AG10803 (cell line): ENCODE measurements around the gene LSM14B.

ENCODE experiments used
- DNase-seq: peaks from one replicate; pipeline ENCODE4 v3.0.0; 2010; ENCODE audit warnings: low read depth
- H3K4me3 ChIP-seq: 2 replicates; pipeline ENCODE4 v1.5.1; 2011; ENCODE audit warnings: mild to moderate bottlenecking, low read length, control low read depth
- TF ChIP-seq, protein P1 (sequence below): conservative IDR thresholded peaks from 2 replicates; pipeline ENCODE4 v1.5.1; 2011; ENCODE audit warnings: mild to moderate bottlenecking, low read length, control low read depth, inconsistent platforms

LSM14B gene

DNA sequence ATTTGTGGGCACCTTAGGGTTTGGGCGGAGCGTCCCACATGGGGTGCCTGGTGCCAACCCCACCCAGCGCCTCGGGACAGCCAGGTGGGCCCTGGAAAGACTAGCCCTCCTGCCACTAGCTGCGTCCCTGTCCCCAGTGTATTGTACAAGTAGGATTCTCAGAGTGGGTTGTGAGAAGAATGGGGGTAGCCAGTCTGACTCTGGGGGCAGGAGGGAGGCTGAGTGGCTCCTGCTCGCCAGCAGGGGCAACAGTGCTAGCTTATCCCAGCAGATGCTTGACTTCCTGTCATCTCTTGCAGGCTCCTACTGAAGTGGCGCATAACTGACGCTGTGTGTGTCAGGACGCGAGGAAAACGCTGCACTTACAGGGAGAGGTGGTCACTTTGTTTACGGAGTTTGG, 11.6 kb downstream of the LSM14B start:
- no peak for DNase-seq
- H3K4me3 ChIP-seq = no peak overlapping the region
- TF ChIP-seq, protein P1, sequence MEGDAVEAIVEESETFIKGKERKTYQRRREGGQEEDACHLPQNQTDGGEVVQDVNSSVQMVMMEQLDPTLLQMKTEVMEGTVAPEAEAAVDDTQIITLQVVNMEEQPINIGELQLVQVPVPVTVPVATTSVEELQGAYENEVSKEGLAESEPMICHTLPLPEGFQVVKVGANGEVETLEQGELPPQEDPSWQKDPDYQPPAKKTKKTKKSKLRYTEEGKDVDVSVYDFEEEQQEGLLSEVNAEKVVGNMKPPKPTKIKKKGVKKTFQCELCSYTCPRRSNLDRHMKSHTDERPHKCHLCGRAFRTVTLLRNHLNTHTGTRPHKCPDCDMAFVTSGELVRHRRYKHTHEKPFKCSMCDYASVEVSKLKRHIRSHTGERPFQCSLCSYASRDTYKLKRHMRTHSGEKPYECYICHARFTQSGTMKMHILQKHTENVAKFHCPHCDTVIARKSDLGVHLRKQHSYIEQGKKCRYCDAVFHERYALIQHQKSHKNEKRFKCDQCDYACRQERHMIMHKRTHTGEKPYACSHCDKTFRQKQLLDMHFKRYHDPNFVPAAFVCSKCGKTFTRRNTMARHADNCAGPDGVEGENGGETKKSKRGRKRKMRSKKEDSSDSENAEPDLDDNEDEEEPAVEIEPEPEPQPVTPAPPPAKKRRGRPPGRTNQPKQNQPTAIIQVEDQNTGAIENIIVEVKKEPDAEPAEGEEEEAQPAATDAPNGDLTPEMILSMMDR = 0 out of 2 replicates have a peak, but pooled peaks have one; percentile 26

DNA sequence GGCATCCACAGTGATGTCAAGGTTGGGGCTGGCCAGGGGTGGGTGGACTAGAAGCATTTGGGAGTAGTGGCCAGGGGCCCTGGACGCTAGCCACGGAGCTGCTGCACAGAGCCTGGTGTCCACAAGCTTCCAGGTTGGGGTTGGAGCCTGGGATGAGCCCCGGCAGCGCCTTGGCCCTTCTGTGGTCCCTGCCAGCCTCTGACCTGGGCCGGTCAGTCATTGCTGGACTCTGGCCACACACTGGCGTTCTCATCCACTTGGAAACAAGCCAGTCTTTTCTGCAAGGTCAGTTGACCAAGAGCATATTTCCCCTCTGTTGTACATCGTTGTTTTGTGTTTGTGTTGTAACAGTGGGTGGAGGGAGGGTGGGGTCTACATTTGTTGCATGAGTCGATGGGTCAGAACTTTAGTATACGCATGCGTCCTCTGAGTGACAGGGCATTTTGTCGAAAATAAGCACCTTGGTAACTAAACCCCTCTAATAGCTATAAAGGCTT, 12.5 kb downstream of the LSM14B start:
- no peak overlapping the region for H3K4me3 ChIP-seq
- DNase-seq = peak; percentile 33
- TF ChIP-seq, protein P1 = no peak

DNA sequence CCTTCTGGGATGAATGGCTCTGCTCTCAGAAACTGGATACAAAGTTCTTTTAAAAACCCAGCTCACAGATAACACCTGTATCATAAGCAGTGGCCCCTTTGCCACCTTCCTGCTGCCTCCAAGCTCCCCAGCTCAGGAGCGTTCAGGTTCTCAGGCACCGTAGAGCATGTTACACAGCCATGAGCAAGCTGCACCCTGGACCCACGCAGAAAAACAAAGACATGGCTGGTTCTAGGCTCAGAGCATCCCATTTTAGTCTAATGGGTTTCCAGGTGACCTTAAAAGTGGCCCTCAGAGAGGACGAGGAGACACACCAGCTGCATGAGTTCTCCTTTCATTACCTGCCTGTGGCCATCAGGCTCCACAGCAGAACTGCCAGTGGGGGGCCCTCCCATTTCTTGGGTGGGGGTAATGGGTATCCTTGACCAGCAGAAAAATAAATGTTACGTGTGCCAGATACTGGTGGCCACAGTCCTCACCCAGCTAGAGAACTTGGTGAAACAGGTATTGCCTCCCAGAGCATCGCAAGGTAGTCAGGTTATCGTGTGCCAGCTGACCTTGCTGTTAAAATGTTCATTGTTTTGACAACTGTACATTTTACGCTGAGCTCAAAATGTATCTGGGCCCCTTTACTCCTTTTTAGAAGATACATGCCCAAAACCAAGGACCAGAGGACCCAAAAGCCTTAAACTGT, 13.4 kb downstream of the LSM14B start:
- H3K4me3 ChIP-seq = no peak overlapping the region
- DNase-seq = no peak
- TF ChIP-seq, protein P1 = no peak

DNA sequence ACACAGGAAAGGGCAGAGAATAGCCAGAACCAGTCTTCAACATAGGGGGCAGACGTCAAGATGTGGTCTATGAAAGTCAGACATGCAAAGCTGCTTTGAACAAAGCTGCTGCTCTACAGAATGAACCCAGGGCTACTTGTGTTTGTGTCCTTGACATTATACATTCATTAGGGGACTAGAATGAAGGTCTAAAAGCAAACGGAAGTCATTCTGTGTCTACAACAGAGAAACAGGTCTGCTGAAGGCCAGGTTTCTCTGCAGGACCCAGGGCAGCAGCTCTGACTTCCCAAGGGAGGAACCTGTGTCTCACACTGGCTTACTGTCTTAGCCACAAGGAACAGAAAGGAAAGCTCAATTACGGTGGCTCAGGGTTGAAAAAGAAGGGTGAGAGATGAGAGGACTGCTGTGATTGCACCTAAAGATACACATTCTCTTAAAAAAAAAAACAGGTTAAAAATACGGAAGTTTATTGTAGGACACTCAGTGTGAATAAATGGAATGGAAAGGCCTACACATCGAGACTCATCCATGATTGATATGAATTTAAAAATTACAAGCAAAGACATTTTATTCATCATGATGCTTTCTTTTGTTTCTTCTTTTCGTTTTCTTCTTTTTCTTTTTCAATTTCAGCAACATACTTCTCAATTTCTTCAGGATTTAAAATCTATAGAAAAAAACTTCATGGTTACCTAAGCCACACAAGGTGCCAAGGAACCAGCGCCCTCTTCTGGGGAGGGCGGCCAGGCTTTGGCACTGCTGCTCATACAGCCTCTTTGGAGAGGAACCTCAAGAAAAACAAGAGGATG, 14.2 kb downstream of the LSM14B start:
- peak; percentile 69 for DNase-seq
- H3K4me3 ChIP-seq = no peak overlapping the region
- TF ChIP-seq, protein P1 = peak; percentile 88

DNA sequence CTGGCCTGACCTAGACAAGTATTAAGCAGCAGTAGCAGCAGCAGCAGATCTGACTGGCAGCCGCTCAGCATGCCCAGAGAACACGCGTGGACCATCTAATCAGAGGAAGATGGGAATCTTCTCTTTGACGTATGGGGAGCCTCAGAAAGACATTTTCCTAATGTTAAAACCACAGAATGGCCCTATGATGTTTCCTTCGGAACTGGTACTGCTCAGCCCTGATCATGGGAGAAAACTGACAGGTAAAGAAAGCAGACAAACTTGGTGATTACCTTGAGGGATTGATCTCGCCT, 14.8 kb downstream of the LSM14B start:
- no peak for DNase-seq
- H3K4me3 ChIP-seq = no peak overlapping the region
- TF ChIP-seq, protein P1 = no peak

DNA sequence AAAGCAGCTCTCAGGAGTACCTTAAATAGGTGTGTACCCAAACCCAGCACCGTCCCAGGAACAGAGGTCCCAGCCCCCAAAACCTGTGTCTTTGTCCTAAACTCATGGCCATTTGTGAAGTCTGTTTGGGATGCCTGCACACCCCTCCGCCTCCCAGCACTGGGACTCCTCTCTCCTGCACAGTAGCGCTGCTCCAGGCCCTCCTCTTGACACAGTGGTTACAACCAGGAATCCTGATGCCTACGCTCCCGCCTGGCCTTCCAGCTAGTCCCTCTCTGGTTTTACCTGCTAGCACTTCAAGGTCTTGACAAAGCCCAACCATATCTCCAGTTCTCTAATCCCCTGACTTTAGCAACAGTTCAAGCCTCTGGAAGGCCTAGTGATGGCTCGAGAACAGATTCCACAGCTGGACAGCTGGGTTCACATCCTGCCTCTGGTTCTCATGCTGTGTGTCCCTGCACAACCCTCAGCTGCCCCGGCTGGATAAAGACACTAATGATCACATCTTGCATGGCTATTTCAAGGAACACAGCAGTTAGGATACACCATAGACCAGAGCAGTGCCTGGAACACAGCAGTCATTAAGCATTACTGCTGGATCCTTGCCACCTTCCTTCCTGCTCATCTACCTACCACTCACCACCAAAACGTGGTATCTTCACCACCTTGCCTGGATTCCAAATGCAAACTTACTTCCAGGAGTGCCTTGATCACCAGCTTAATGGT, 15.4 kb downstream of the LSM14B start:
- DNase-seq = no peak
- TF ChIP-seq, protein P1 = no peak
- H3K4me3 ChIP-seq = no peak overlapping the region

DNA sequence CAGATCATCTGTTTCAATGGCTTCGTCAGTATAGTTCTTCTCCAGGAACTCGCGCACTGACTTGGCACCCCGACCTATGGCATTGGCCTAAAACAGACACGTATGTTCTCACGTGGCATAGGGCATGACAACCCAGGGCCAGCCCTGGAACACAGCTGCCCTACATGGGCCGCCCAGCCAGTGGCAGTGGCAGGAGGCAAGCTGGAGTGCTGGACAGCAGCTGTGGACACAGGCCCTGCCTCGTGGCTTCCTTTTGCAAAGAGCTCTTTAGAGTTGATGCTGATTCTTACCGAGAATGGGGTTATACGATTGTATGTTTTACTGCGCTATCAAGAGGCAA, 15.9 kb downstream of the LSM14B start:
- no peak overlapping the region for H3K4me3 ChIP-seq
- TF ChIP-seq, protein P1 = no peak
- no peak for DNase-seq
